Measurements from ENCODE around the gene PHEX.
A peak's percentile ranks its signal among the peaks of the same experiment; 100 is the strongest.

The PHEX gene

GRCh38 chrX:22147214-22147613, 115.1 kb downstream of the PHEX start:
- DNase-seq (ENCODE audit: low read depth in 1 of 2, low spot score in 1 of 2) = no peak

GRCh38 chrX:22147942-22148341, 115.8 kb downstream of the PHEX start:
- no peak for DNase-seq (ENCODE audit: low read depth in 1 of 2, low spot score in 1 of 2)

DNA sequence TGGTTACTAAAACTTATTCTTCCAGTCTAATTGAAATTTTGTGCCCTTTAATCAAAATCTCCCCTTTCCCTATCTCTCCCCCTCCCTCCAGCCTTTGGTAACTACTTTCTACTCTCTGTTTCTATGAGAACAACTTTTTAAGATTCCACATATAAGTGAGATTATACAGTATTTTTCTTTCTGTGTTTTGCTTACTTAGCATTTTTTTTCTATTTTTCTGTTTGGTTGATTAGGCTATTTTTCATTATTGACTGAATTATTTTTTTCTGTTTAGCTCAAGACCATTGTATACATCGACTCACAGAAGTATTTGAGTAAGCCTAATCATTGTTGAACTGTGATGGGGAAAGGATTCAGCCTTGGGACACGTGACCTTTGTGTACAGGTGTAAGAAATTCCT, 116.4 kb downstream of the PHEX start:
- DNase-seq (ENCODE audit: low read depth in 1 of 2, low spot score in 1 of 2) = no peak

DNA sequence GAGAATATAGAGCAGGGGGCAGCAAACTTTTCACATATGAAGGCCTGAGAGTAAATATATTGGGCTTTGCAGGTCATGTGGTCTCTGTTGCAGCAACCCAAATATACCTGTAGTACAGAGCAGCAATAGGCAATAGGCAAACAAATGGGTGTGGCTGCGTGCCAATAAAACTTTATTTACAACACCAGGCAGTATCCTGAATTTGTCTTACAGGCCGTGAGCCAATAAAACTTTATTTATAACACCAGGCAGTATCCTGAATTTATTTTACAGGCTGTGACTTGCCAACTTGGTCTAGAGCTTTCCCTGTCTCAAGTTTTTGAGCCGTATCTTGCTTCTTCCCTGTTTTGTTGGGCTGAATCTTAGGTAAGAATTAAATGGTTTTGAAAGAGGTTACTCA, 118.2 kb downstream of the PHEX start:
- no peak for DNase-seq (ENCODE audit: low read depth in 1 of 2, low spot score in 1 of 2)

GRCh38 chrX:22155126-22155525, 123.0 kb downstream of the PHEX start:
- DNase-seq (ENCODE audit: low read depth in 1 of 2, low spot score in 1 of 2) = no peak

- DNase-seq (ENCODE audit: low read depth in 1 of 2, low spot score in 1 of 2) = no peak
Measured at GRCh38 chrX:22159071-22159470, 126.9 kb downstream of the PHEX start.

DNA sequence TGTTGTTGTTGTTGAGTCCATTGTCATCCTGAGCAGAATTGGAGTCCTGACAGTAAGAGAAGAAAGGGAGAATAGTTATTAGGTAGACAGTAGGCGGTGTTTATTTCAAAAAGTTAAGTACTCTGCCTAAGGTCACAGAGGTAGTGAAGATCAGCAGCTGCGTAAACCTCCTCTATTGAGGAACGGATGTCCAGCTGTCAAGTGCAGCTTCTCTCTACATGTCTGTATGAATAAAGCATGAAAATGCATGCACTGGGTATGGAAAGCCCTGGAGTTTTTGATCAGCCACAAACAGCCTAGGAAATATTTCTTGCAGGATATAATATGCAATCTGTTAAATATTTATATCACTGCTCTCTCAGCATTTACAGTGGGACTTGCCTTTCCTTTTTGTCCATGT, 131.2 kb downstream of the PHEX start:
- DNase-seq (ENCODE audit: low read depth in 1 of 2, low spot score in 1 of 2) = no peak

- DNase-seq (ENCODE audit: low read depth in 1 of 2, low spot score in 1 of 2) = no peak
Measured at GRCh38 chrX:22164770-22165388, 132.8 kb downstream of the PHEX start.

- DNase-seq (ENCODE audit: low read depth in 1 of 2, low spot score in 1 of 2) = no peak
Measured at GRCh38 chrX:22165732-22166457, 133.8 kb downstream of the PHEX start.

DNA sequence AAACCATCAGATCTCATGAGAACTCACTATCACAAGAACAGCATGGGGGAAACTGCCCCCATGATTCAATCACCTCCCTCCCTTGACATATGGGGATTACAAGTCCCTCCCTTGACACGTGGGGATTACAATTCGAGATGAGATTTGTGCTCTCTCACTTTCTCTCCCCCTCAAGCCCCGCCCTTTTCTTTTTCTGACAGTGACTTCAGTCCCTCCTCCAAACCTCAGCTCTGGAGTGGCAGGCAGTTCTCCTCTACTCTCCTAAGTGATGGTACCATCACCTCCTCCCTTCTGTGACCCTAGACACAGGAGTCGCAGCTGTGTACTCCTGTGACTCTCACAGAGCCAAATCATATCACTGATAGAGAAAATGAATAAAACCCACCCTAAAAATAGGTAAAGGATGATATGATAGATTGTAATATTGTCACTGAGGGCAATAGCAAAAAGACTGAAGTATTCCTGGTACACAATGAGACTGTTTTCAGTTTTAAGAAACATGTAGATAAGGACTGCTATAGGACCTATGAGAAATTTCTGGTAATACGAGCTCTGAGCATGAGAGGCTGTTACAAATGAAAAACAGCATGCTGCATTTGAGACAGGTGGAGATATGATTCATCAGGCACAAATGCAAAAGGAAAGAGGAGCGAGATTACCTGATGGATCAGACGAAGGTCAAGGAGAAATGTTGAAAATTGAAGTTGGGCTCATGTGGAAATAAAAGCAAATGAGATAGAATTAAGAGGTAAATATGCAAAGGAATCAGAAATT, 139.3 kb downstream of the PHEX start:
- DNase-seq (ENCODE audit: low read depth in 1 of 2, low spot score in 1 of 2) = no peak

GRCh38 chrX:22173966-22174365, 141.8 kb downstream of the PHEX start:
- DNase-seq (ENCODE audit: low read depth in 1 of 2, low spot score in 1 of 2) = no peak

DNA sequence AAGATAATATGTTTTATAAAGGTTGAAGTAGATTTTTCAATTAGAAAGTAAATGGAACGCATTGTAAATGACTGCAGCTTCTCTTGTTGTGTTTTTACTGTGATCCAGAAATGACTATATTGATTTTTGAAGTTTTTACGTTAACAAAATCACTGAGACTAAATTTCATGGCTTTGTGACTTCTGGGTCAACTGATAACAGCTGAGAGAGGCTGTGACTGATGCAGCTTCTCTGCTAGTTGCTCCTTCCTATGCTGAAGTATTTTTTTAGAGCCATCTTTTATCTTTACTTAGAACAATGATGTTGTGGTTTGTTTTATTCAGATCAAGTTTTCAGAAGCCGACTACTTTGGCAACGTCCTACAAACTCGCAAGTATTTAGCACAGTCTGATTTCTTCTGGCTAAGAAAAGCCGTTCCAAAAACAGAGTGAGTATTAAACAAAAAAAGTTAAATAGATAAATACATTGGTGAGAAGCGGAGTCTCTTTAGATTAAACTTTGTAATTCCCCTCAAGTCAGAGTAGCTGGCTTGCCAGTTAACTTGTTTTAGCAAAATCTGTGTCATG, 145.9 kb downstream of the PHEX start:
- DNase-seq (ENCODE audit: low read depth in 1 of 2, low spot score in 1 of 2) = no peak

DNA sequence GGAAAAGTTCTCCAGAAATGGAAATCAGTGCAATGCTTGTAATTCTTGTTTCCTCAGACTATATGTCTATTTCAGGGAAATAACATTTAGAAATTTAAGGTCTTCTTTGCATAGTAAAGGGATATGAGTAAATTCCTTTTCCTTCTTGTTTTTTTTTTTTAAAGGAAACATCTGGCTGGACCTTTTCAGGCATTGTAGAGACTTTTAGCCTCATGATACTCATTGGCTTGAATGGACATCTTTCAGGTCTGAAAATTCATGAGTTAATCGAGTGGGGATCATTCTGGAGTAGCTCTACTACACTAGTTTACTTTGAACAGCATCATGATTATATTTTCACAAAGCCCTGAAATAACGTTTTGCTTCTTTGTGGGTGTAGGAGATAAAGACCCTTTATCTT, 152.0 kb downstream of the PHEX start:
- DNase-seq (ENCODE audit: low read depth in 1 of 2, low spot score in 1 of 2) = no peak

DNA sequence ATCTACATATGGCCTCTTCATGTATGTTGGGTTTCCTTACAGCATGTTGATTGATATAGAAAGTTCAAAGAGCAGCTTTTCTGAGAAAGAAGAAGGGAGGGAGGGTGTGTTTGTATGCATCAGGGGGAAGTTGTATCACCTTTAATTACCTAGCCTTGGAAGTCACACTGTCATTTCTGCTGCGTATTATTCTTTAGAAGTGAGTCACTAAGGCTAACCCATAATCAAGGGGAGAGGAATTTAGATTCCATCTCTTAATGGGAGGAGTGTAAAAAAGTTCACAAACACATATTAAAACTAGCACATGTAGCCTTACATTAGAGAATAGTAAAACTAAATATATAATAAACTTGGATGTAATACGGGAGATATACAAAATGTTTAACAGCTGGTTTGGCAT, 154.0 kb downstream of the PHEX start:
- DNase-seq (ENCODE audit: low read depth in 1 of 2, low spot score in 1 of 2) = no peak

- peak; percentile 1 to 39 for DNase-seq (ENCODE audit: low read depth in 1 of 2, low spot score in 1 of 2)
Measured at GRCh38 chrX:22192419-22193060, 160.4 kb downstream of the PHEX start.

GRCh38 chrX:22193851-22194659, 161.9 kb downstream of the PHEX start:
- DNase-seq (ENCODE audit: low read depth in 1 of 2, low spot score in 1 of 2) = no peak

GRCh38 chrX:22194660-22194945, 162.5 kb downstream of the PHEX start:
- DNase-seq (ENCODE audit: low read depth in 1 of 2, low spot score in 1 of 2) = no peak

DNA sequence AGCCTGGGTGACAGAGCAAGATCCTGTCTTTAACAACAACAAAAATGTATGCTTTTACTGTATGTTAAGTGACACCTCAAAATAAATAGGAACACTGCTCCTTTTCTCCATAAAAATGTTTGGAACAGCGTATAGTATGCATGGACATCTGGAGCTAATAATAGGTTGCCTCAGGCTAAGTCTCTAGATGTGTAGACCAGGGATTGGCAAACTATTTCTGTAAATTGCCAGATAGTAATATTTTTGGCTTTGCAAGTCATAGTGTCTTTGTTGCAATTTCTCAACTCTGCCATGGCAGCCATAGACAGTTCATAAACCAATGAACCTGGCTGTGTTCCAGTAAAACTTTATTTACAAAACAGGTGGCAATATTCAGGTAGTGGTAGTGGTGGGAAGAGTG, 164.0 kb downstream of the PHEX start:
- no peak for DNase-seq (ENCODE audit: low read depth in 1 of 2, low spot score in 1 of 2)

DNA sequence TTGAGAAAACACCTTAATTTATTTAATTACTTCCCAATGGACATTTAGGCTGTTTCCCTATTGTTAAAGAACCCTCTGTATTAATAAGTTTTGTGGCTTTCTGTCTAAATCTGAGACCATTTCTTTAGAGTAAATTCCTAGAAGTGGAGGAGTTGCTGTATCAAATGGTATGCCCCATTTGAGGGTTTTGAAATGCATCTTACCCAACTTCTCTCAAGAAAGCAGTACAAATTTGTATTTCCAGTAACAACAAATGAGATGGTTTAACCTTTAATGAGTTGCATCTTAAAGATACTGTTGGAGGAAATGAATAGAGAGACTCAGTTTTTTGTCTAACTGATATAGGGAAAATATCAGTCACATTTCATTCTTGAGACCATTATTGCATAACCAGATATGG, 170.1 kb downstream of the PHEX start:
- DNase-seq (ENCODE audit: low read depth in 1 of 2, low spot score in 1 of 2) = no peak

- DNase-seq (ENCODE audit: low read depth in 1 of 2, low spot score in 1 of 2) = no peak
Measured at GRCh38 chrX:22203186-22203585, 171.1 kb downstream of the PHEX start.

GRCh38 chrX:22206781-22207180, 174.7 kb downstream of the PHEX start:
- no peak for DNase-seq (ENCODE audit: low read depth in 1 of 2, low spot score in 1 of 2)

Data from stimulated activated CD4-positive, alpha-beta T cell treated with anti-CD3 and anti-CD28 coated beads, Interleukin-15, amount 100 ng/mL, for 1 hour (primary cell).